Dendritic cell treated with granulocyte-macrophage colony-stimulating factor and Interleukin-4, amounts not matched to agents 40 ng/mL and 50 ng/mL, for 4 days (primary cell): ENCODE data around the gene GMDS.
"Not testable (repeated sequence)": the region's sequence is repeated elsewhere in the genome, so short reads cannot be mapped to it uniquely, and the experiment has no call there.

Experiments
- H3K27ac Mint-ChIP-seq: one replicate; pipeline ENCODE4 v1.8.0; 2022; ENCODE audit warnings: mild to moderate bottlenecking, mixed read lengths
- H3K27me3 Mint-ChIP-seq: one replicate; pipeline ENCODE4 v1.8.0; 2022; ENCODE audit warnings: mild to moderate bottlenecking, mixed read lengths
- H3K36me3 Mint-ChIP-seq: one replicate; pipeline ENCODE4 v1.8.0; 2022; ENCODE audit warnings: low read depth, mixed read lengths
- H3K4me1 Mint-ChIP-seq: one replicate; pipeline ENCODE4 v1.8.0; 2022; ENCODE audit warnings: low read depth, mixed read lengths
- H3K4me3 Mint-ChIP-seq: one replicate; pipeline ENCODE4 v1.8.0; 2022; ENCODE audit warnings: mild to moderate bottlenecking, moderate library complexity, mixed read lengths
- H3K9me3 Mint-ChIP-seq: one replicate; pipeline ENCODE4 v1.8.0; 2022; ENCODE audit warnings: mixed read lengths
- intact Hi-C: fragments of 100-400 bp; cut with micrococcal nuclease; formaldehyde crosslinking; loops from one replicate; pipeline ENCODE4 v1.15.0; 2022

The GMDS gene

DNA sequence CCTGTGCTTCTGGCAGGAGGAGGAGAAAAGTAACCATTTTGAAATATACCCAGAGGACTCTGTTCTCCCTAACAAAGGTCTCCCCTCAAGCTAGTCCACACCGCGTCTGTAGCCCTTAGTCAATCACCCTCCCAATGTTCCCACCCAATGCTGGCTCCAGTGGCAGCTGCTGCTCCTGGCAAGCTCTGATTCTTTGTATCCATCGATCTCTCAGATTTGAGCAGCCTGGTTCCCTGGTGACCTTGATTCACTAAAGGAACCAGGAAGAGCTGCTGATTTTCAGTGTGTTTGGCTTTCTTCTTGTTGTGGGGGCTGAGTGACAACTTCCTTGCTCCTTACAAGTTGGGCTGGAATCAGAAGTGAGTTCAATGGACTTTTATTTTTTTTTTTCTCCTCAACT lies 567.2 kb downstream of the GMDS start:
- Mint-ChIP-seq H3K4me1 (no peaks in the 10 kb centered on the region), H3K36me3 (no peaks in the 10 kb centered on the region), H3K27me3 (peaks cover 2% of the 10 kb centered on the region), H3K9me3 (no peaks in the 10 kb centered on the region), H3K27ac (no peak overlapping the region), H3K4me3 (no peak overlapping the region)
- intact Hi-C loops = no loop called here

DNA sequence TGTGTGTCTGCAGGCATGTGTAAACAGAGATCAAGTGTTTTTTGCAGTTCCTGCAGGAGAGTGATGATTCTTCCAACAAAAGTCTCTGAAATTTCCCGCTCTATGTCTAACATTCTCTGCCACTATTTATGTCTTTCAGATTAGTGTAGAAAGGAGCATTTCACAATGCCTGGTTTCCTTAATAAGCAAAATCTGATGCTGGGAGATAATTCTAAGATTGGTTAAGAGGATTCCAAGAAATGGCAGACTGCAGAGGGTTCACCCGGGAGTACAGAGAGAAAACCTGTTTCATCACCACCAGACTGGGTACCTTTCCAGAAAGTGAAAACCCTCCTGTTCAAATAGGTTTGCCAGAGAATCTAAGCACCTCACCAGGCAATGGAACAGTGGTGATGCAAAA lies 573.0 kb downstream of the GMDS start:
- no peaks in the 10 kb centered on the region for H3K36me3 Mint-ChIP-seq
- no peaks in the 10 kb centered on the region for H3K9me3 Mint-ChIP-seq
- H3K4me3 Mint-ChIP-seq = no peak overlapping the region
- peaks cover 18% of the 10 kb centered on the region for H3K27me3 Mint-ChIP-seq
- no peaks in the 10 kb centered on the region for H3K4me1 Mint-ChIP-seq
- no peak overlapping the region for H3K27ac Mint-ChIP-seq
- intact Hi-C loops = no loop called here

DNA sequence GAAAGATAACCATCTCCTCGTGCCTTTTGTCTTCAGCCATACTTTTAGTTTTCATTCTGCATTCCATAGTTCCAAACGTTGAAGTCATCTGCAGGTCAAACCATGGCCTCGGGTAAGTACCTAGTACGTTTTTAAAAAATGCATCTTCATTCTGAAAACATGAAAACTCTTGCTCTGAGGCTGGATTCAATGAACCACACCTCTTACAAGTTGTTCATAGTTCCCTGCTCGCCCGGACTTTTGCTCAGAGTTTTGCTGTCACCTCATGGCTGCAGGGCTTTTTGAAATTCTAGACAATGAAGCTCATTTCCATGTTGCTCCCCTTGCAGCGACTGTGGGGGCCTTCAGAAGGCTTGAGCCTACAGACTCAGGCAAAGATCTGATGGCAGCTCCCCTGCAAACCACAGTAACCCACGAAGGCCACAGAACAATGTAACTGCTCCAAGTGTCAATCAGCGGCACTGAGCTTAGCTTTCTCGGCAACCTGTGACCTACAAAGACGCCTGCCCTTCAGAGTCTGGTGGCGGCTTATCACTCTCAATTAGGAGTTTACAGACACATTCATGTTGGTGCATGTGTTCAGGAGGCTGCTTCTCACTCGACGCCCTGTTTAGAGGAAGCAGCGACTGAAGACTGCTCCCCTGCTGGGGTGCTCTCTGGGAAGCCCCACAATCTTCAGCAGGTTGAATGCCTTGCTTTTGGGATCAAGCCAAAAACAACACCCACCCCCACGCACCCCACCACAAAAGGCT lies 574.5 kb downstream of the GMDS start:
- Mint-ChIP-seq H3K27me3 (peaks cover 25% of the 10 kb centered on the region), H3K4me1 (no peaks in the 10 kb centered on the region), H3K4me3 (no peak overlapping the region), H3K27ac (no peak overlapping the region), H3K36me3 (no peaks in the 10 kb centered on the region), H3K9me3 (no peaks in the 10 kb centered on the region)
- intact Hi-C loops = no loop called here

DNA sequence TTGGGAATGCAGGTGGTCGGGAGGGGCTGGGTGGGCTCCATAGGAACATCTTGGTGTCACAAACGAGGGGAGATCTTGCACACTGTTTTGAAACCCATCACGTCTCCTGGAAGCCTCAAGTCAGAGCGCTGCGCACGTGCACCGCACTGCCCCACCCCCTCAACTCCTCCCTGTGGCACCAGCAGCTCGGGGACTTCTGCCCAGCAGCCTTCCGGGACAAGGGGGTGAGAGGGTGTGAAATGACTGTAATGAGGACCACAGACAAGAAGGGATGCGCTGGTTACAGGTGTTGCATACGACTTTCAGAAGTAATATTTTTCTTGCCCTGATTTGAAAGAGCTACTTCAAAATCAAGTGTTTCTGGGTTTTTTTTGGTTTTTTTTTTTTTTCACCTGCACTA lies 575.4 kb downstream of the GMDS start:
- Mint-ChIP-seq H3K27me3 (peaks cover 24% of the 10 kb centered on the region), H3K4me1 (no peaks in the 10 kb centered on the region), H3K9me3 (no peaks in the 10 kb centered on the region), H3K36me3 (no peaks in the 10 kb centered on the region), H3K27ac (no peak overlapping the region), H3K4me3 (no peak overlapping the region)
- intact Hi-C loops = no loop called here

DNA sequence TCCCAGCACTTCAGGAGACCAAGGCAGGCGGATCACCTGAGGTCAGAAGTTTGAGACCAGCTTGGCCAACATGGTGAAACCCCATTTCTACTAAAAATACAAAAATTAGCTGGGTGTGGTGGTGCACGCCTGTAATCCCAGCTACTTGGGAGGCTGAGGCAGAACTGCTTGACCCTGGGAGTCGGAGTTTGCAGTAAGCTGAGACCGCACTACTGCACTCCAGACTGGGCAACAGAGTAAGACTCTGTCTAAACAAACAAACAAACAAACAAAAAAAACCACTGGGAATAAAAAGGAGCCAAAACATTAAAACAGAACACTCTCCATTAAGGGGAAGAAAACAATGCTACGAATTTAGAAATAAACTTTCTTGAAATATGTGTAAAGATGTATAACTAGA lies 576.9 kb downstream of the GMDS start:
- intact Hi-C loops, H3K9me3 Mint-ChIP-seq, H3K27ac Mint-ChIP-seq: not testable (repeated sequence)

DNA sequence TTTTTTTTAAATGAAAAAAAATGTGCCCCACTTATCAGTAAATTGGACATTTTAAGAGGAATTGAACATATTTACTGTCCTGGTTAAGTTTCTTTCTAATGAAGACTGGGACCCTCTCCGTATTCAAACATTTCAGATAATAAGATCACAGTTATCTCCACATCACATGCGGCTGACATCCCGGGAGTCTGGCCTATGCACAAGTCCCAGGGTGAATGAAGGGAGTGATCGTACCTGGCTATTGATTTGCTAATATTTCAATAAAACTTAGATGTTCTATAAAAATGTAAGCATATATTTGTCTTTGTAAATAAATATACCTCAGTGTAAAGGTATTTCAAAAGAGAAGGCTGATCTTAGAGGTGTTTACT lies 577.6 kb downstream of the GMDS start:
- no peaks in the 10 kb centered on the region for H3K36me3 Mint-ChIP-seq
- peaks cover 37% of the 10 kb centered on the region for H3K27me3 Mint-ChIP-seq
- H3K27ac Mint-ChIP-seq = no peak overlapping the region
- no peak overlapping the region for H3K4me3 Mint-ChIP-seq
- intact Hi-C loops = no loop called here
- no peaks in the 10 kb centered on the region for H3K9me3 Mint-ChIP-seq
- H3K4me1 Mint-ChIP-seq = no peaks in the 10 kb centered on the region

More for the DNA sequence above, 576.9 kb downstream of the GMDS start:
- not testable (repeated sequence) for H3K4me3 Mint-ChIP-seq, H3K36me3 Mint-ChIP-seq, H3K4me1 Mint-ChIP-seq
- peaks cover 33% of the 10 kb centered on the region for H3K27me3 Mint-ChIP-seq

DNA sequence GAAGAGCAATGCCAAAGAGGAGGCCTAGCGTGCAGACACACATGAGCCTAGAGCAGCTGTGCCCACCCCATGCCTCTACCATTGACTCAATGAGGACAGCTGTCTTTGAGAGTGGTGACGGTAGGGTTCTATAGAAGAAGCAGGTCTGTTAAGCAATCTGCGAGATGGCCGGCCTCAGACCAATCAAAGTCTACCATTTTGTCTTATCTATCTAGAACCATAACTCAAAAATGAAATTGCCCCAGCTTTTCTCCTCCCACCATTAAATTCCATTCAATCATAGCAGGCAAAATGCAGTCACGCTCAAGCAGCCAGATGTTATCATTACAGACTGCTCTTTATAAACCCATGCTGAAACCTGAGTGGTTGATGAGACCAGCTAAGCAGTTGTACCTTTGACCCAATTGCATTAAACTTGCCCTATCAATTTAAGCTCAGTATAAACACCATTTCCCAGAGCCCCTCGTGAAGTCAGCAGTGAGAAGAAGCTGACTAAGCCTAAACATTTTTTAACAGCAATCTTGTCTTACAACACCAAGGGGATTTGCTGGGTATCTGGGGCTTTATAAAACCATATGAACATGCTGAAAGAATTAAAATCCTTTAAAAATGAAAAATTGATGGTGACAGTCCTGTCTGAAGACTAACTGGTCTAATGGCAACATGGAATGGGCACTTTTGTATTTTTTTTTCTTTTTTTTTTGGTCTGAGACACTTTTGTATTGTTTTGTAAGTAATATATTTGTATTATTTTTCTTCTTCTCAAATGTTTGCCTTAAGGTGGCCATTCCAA lies 578.2 kb downstream of the GMDS start:
- no peak overlapping the region for H3K4me3 Mint-ChIP-seq
- H3K4me1 Mint-ChIP-seq = no peaks in the 10 kb centered on the region
- no peak overlapping the region for H3K27ac Mint-ChIP-seq
- H3K27me3 Mint-ChIP-seq = peaks cover 39% of the 10 kb centered on the region
- intact Hi-C loops = no loop called here
- H3K36me3 Mint-ChIP-seq = no peaks in the 10 kb centered on the region
- no peaks in the 10 kb centered on the region for H3K9me3 Mint-ChIP-seq

DNA sequence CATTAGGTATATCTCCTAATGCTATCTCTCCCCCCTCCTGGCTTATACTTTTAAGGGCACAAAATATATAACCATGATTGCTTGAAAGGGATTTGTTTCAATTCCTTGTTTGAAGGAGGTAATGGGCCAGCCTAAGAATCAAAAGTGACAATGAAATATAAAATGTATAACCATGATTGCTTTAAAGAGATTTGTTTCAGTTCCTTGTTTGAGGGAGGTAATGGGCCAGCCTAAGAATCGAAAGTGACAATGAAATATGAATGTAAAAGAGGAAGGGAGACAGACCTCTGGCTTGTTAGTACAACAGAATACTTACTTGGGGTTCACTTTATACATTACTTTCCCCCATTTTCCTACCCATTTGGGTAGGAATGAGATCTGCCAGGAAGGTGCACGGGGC lies 580.2 kb downstream of the GMDS start:
- Mint-ChIP-seq H3K36me3 (no peaks in the 10 kb centered on the region), H3K4me1 (no peaks in the 10 kb centered on the region), H3K27ac (no peak overlapping the region), H3K9me3 (no peaks in the 10 kb centered on the region), H3K27me3 (peaks cover 48% of the 10 kb centered on the region), H3K4me3 (no peak overlapping the region)
- intact Hi-C loops = no loop called here

DNA sequence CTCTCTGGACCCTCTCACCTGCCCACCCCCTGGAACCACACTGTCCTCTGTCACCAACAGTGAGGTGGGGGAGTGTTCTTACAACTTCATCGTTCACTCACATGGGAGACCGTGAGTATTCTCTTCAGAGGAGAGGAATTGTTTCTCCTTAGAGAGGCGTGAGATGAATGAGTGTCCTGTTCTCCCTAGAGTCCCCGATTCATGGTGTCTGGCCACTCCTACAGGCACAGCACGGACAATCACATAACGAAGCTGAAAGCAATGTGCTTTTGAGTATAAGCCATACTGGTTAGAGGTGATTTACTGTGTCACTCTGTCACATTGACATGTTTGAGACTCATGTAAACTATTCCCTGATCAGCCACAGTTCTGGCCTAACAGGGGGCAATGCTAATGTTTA lies 581.1 kb downstream of the GMDS start:
- H3K4me3 Mint-ChIP-seq = no peak overlapping the region
- peaks cover 6% of the 10 kb centered on the region for H3K4me1 Mint-ChIP-seq
- peaks cover 48% of the 10 kb centered on the region for H3K27me3 Mint-ChIP-seq
- H3K27ac Mint-ChIP-seq = no peak overlapping the region
- no peaks in the 10 kb centered on the region for H3K9me3 Mint-ChIP-seq
- intact Hi-C loops = no loop called here
- no peaks in the 10 kb centered on the region for H3K36me3 Mint-ChIP-seq

DNA sequence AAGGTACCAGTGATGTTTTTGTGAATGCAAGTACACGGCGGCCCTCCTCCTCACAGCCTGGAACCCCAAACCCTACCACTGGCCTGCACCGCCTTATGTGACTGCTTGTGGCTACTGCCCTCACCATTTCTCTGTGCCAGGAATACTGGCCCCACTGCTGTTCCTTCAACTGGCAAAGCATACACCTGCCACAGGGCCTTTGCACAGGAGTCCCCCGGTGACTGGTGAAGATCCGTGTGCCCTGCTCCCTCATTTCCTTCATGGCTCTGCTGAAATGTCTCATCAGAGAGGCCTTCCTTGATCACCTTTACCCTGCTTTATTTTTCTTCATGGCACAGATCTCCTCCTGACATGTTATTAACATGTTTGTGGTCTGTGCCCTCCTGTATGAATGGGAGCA lies 581.9 kb downstream of the GMDS start:
- peaks cover 42% of the 10 kb centered on the region for H3K27me3 Mint-ChIP-seq
- intact Hi-C loops = no loop called here
- H3K27ac Mint-ChIP-seq = no peak overlapping the region
- H3K9me3 Mint-ChIP-seq = no peaks in the 10 kb centered on the region
- H3K36me3 Mint-ChIP-seq = no peaks in the 10 kb centered on the region
- H3K4me3 Mint-ChIP-seq = no peak overlapping the region
- peaks cover 6% of the 10 kb centered on the region for H3K4me1 Mint-ChIP-seq

DNA sequence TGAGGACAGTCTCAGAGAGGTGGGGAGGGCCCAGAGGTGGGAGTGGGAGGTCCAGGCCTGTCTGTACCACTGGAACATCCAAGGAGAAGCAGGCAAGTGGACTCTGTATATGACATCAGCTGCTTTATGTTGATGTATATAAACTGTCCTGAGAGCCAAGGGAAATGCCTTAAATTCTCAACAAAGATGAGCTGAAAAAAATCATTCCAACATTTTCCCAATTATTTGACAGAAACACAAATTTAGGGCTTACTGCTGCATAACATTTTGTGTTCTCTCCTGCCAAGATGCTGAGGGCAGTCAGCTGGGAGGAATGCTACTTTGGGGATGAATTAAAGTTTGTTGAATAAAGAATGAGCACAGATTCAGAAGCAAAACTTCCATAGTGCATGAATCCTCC lies 582.9 kb downstream of the GMDS start:
- Mint-ChIP-seq H3K27ac (no peak overlapping the region), H3K36me3 (no peaks in the 10 kb centered on the region), H3K4me3 (no peak overlapping the region), H3K4me1 (peaks cover 6% of the 10 kb centered on the region), H3K27me3 (peaks cover 40% of the 10 kb centered on the region), H3K9me3 (no peaks in the 10 kb centered on the region)
- intact Hi-C loops = no loop called here

DNA sequence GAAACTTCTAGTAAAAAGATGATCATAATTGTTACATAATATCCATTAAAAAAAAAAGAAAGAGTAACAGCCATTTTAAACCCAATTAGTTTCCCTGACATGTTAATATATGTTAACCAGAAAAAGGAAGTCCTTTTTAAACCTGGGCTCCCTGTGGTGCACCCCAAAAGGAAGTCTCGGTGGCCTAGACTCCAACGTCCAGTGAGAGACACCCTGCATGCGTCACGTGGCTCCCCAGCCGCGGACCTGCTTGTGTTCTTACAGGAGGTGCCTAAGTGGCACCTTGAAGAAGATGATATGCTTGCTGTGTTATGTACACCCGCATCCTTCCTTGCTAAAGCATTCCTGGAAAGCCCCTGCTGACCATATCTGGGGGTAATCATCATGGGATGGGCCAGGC lies 585.6 kb downstream of the GMDS start:
- Mint-ChIP-seq H3K4me3 (no peak overlapping the region), H3K27me3 (peaks cover 37% of the 10 kb centered on the region), H3K4me1 (peaks cover 6% of the 10 kb centered on the region), H3K27ac (no peak overlapping the region), H3K36me3 (no peaks in the 10 kb centered on the region), H3K9me3 (no peaks in the 10 kb centered on the region)
- intact Hi-C loops = no loop called here

DNA sequence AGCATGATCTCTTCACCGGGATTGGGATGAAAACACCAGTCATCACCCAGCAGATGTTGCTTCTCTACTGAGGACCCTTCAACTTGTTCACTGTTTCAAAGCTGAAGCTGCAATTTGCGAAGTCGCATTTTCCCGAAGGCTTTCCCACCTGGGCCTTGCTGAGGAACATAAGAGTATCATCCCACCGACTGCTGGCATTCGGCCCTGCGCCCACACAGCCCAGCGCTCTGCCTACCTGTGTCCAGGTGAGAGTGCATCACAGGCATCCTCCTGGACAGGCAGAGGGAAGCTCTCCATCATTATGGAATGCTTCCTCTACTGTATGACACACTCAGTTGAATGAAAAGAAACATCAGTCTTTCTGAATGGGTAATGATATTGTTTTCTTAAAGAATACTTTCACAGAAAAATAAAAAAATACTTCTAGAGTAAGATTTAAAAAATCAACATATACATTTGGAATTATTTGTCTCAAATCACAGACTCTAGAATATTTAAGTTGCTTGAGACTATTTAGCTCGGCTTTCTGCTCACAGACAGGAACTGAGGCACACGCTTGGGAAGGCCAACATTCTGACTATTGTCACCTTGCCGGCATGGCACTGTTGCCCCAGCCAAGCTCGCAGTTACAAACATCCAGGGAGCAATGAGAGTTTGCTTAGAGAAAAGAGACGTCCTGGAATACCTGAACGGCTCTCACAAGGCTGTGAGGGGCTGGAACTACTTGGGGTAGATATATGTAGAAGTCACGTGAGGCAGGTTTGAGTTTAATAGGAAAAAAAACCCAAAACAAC lies 587.0 kb downstream of the GMDS start:
- Mint-ChIP-seq H3K27me3 (peaks cover 27% of the 10 kb centered on the region), H3K9me3 (no peaks in the 10 kb centered on the region), H3K36me3 (no peaks in the 10 kb centered on the region), H3K4me1 (peaks cover 11% of the 10 kb centered on the region), H3K4me3 (no peak overlapping the region), H3K27ac (no peak overlapping the region)
- intact Hi-C loops = no loop called here

DNA sequence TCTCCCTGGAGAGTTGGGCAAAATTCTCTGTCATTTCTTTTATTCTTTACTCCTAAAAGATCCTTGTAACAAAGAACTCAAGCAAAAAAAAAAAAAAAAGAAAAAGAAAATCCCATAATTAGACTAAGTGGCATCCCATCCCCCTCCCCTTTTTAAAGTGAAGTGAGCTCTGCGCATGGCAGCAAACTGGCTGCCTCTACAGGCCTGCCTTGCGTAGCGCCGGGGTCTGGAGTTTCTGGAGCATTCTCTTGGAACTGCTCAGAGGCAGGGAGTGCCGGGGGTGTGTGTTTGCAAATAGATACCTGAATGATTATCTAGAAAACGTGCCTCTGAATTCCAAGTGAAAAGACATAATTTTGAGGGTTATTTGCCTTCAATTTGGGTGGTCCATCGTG lies 587.6 kb downstream of the GMDS start:
- Mint-ChIP-seq H3K4me1 (peaks cover 17% of the 10 kb centered on the region), H3K27ac (no peak overlapping the region), H3K36me3 (no peaks in the 10 kb centered on the region), H3K27me3 (peaks cover 27% of the 10 kb centered on the region), H3K9me3 (no peaks in the 10 kb centered on the region), H3K4me3 (no peak overlapping the region)
- intact Hi-C loops = no loop called here
